ENCODE data around the gene GALNT14. TPM values are rescaled to one million over a fixed set of nuclear protein-coding genes. Genes with fewer than 3 reads are reported as not detected.

GALNT14 gene
- total RNA-seq, 1 donor from 2014 or later, result 1.7 TPM

GRCh38 chr2:31038385-31038784 is 99.9 kb downstream of the GALNT14 start:
- no peak overlapping the region for H3K27ac Mint-ChIP-seq
- TF ChIP-seq, protein P1, sequence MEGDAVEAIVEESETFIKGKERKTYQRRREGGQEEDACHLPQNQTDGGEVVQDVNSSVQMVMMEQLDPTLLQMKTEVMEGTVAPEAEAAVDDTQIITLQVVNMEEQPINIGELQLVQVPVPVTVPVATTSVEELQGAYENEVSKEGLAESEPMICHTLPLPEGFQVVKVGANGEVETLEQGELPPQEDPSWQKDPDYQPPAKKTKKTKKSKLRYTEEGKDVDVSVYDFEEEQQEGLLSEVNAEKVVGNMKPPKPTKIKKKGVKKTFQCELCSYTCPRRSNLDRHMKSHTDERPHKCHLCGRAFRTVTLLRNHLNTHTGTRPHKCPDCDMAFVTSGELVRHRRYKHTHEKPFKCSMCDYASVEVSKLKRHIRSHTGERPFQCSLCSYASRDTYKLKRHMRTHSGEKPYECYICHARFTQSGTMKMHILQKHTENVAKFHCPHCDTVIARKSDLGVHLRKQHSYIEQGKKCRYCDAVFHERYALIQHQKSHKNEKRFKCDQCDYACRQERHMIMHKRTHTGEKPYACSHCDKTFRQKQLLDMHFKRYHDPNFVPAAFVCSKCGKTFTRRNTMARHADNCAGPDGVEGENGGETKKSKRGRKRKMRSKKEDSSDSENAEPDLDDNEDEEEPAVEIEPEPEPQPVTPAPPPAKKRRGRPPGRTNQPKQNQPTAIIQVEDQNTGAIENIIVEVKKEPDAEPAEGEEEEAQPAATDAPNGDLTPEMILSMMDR (IDR thresholded peaks at IDR 0.05; ENCODE audit: unreplicated experiment), result no peak
- H3K4me1 Mint-ChIP-seq, result no peaks in the 10 kb centered on the region
- peaks cover 6% of the 10 kb centered on the region for H3K27me3 Mint-ChIP-seq (ENCODE audit: low read depth)
- peaks cover 30% of the 10 kb centered on the region for H3K9me3 Mint-ChIP-seq
- H3K36me3 Mint-ChIP-seq, result peaks cover 6% of the 10 kb centered on the region
- H3K4me3 Mint-ChIP-seq, result no peak overlapping the region
- DNase-seq (ENCODE audit: low spot score in 2 of 2, unreplicated experiment in 2 of 2), result no peak

DNA sequence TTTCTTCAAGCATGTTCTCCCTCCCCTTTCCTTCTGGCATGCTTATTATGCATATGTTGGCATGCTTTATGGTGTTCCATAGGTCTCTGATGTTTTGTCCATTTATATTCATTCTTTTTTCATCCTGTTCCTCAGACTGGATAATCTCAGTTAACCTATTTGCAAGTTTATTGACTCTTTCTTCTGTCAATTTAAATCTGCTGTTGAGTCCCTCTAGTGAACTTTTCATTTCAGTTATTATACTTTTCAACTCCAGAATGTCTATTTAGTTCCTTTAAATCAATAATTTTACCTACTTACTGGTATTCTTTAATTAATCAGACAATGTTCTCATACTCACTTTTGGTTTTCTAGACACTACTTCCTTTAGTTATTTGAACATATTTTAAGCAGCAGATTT is 101.2 kb downstream of the GALNT14 start:
- TF ChIP-seq, protein P1 (IDR thresholded peaks at IDR 0.05; ENCODE audit: unreplicated experiment), result no peak
- Mint-ChIP-seq H3K4me3 (no peak overlapping the region), H3K36me3 (peaks cover 6% of the 10 kb centered on the region), H3K27ac (no peak overlapping the region), H3K27me3 (ENCODE audit: low read depth) (peaks cover 10% of the 10 kb centered on the region), H3K4me1 (no peaks in the 10 kb centered on the region), H3K9me3 (peaks cover 30% of the 10 kb centered on the region)
- no peak for DNase-seq (ENCODE audit: low spot score in 2 of 2, unreplicated experiment in 2 of 2)

DNA sequence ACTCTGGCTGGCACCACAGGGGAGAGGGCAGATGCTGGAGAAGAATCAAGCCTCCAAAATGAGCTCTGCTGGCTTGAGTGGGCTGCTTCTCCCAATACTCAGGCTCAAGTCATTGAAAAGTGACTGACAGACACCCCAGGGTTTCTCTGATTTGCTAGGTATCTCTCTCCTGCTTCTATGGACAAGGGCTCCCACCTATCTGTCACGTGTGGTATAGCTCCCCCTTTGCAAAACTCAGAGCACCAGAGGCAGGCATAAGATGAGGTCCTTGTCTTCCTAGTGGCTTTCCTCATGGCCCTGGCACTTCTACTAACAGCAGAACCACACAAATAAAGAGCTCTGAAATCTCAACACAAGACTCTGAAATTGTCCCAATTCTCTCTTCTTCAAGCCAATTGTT is 105.2 kb downstream of the GALNT14 start:
- H3K4me1 Mint-ChIP-seq, result no peaks in the 10 kb centered on the region
- H3K9me3 Mint-ChIP-seq, result peaks cover 25% of the 10 kb centered on the region
- no peak overlapping the region for H3K27ac Mint-ChIP-seq
- no peak overlapping the region for H3K4me3 Mint-ChIP-seq
- TF ChIP-seq, protein P1 (IDR thresholded peaks at IDR 0.05; ENCODE audit: unreplicated experiment), result no peak
- peaks cover 24% of the 10 kb centered on the region for H3K27me3 Mint-ChIP-seq (ENCODE audit: low read depth)
- no peak for DNase-seq (ENCODE audit: low spot score in 2 of 2, unreplicated experiment in 2 of 2)
- H3K36me3 Mint-ChIP-seq, result peaks cover 6% of the 10 kb centered on the region

DNA sequence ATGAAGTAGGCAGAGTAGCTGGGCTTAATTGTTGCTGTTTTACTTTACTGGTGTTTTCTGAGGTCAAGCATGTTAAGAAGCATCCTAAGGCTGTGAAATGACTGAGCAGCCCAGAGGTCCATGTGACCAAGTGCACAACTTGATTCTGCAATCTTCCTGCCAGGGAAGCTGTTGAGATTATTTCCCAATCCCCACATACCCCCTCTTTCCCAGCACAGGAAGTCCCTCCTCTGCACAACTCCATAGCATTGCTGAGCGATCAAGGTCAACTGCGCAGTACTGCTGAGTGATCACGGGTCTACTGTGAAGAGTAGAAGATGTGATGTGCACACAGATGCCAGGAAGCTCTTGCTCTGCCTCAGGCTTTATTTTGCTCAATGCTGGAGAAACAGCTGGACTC is 105.8 kb downstream of the GALNT14 start:
- no peaks in the 10 kb centered on the region for H3K4me1 Mint-ChIP-seq
- H3K27ac Mint-ChIP-seq, result no peak overlapping the region
- DNase-seq (ENCODE audit: low spot score in 2 of 2, unreplicated experiment in 2 of 2), result no peak
- peaks cover 25% of the 10 kb centered on the region for H3K27me3 Mint-ChIP-seq (ENCODE audit: low read depth)
- H3K4me3 Mint-ChIP-seq, result no peak overlapping the region
- TF ChIP-seq, protein P1 (IDR thresholded peaks at IDR 0.05; ENCODE audit: unreplicated experiment), result no peak
- peaks cover 21% of the 10 kb centered on the region for H3K9me3 Mint-ChIP-seq
- peaks cover 6% of the 10 kb centered on the region for H3K36me3 Mint-ChIP-seq

DNA sequence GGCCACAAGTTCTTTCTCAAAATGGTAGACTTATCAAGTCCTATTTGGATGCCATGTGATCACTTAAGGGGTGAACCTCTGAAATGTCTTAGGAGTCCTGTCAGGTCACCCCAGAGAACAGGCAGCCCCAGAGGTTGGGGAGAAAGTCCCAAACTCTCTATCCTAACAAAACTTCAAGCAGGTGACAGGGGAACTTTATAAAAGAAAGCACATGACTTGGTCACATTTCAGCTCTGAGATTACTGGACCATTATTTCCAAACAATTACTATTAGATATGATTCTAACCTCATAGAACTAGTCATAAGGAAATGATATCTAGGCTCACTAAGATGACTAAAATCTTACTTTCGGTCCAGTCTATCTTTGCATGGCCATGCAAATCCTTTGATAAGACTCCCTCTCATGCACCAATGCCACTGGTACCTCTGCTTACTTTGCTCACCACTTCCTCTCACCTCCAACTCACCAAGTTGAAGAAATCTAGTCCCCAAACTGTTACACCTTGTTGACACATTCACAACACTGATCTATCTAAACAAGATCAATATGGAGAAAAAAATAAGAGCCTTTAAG is 107.0 kb downstream of the GALNT14 start:
- H3K36me3 Mint-ChIP-seq, result peaks cover 1% of the 10 kb centered on the region
- peaks cover 25% of the 10 kb centered on the region for H3K27me3 Mint-ChIP-seq (ENCODE audit: low read depth)
- H3K27ac Mint-ChIP-seq, result no peak overlapping the region
- DNase-seq (ENCODE audit: low spot score in 2 of 2, unreplicated experiment in 2 of 2), result no peak
- TF ChIP-seq, protein P1 (IDR thresholded peaks at IDR 0.05; ENCODE audit: unreplicated experiment), result no peak
- no peak overlapping the region for H3K4me3 Mint-ChIP-seq
- H3K9me3 Mint-ChIP-seq, result peaks cover 9% of the 10 kb centered on the region
- no peaks in the 10 kb centered on the region for H3K4me1 Mint-ChIP-seq

GRCh38 chr2:31028417-31028816 is 109.8 kb downstream of the GALNT14 start:
- Mint-ChIP-seq H3K27me3 (ENCODE audit: low read depth) (peaks cover 25% of the 10 kb centered on the region), H3K4me3 (no peak overlapping the region), H3K9me3 (no peaks in the 10 kb centered on the region), H3K4me1 (no peaks in the 10 kb centered on the region), H3K27ac (no peak overlapping the region), H3K36me3 (no peaks in the 10 kb centered on the region)
- TF ChIP-seq, protein P1 (IDR thresholded peaks at IDR 0.05; ENCODE audit: unreplicated experiment), result no peak
- DNase-seq (ENCODE audit: low spot score in 2 of 2, unreplicated experiment in 2 of 2), result no peak

All from mesothelial cell of epicardium (in vitro differentiated cells).